ENCODE data around the gene PCIF1. TPM values are rescaled to one million over a fixed set of nuclear protein-coding genes. Genes with fewer than 3 reads are reported as not detected.

Gene PCIF1
- total RNA-seq, 1 donor: 12.7 TPM

- Histone ChIP-seq H3K36me3 (ENCODE audit: insufficient read depth, low read length) (peaks cover 40% of the 10 kb centered on the region), H3K27ac (ENCODE audit: low read depth, low read length) (peak overlapping the region; percentile 100), H3K9me3 (ENCODE audit: low read depth, low read length) (no peaks in the 10 kb centered on the region), H2AFZ (ENCODE audit: low read length) (no peak overlapping the region), H3K27me3 (ENCODE audit: insufficient read depth, low read length) (no peaks in the 10 kb centered on the region), H3K4me1 (ENCODE audit: insufficient read depth, low read length) (peaks cover 35% of the 10 kb centered on the region), H3K79me2 (ENCODE audit: insufficient read depth, low read length) (peaks cover 38% of the 10 kb centered on the region), H3K4me2 (ENCODE audit: insufficient read depth, low read length) (peak overlapping the region; percentile 97), H4K20me1 (ENCODE audit: insufficient read depth, low read length) (peaks cover 30% of the 10 kb centered on the region), H3K4me3 (ENCODE audit: insufficient read depth, low read length) (peak overlapping the region; percentile 91)
- DNase-seq (ENCODE audit: insufficient read length, low spot score, missing footprints): peak; percentile 93
- TF ChIP-seq CTCF (IDR thresholded peaks at IDR 0.05; ENCODE audit: extremely low read depth, low read depth, low read length): no peak
Observed at GRCh38 chr20:45968801-45969711, 34.6 kb downstream of the PCIF1 start.

GRCh38 chr20:45969712-45970634 lies 35.5 kb downstream of the PCIF1 start:
- TF ChIP-seq CTCF (IDR thresholded peaks at IDR 0.05; ENCODE audit: extremely low read depth, low read depth, low read length): peak; percentile 79
- Histone ChIP-seq H3K9me3 (ENCODE audit: low read depth, low read length) (no peaks in the 10 kb centered on the region), H4K20me1 (ENCODE audit: insufficient read depth, low read length) (peaks cover 30% of the 10 kb centered on the region), H3K36me3 (ENCODE audit: insufficient read depth, low read length) (peaks cover 31% of the 10 kb centered on the region), H3K4me2 (ENCODE audit: insufficient read depth, low read length) (peak overlapping the region; percentile 97), H2AFZ (ENCODE audit: low read length) (no peak overlapping the region), H3K79me2 (ENCODE audit: insufficient read depth, low read length) (peaks cover 38% of the 10 kb centered on the region), H3K27ac (ENCODE audit: low read depth, low read length) (peak overlapping the region; percentile 100), H3K27me3 (ENCODE audit: insufficient read depth, low read length) (no peaks in the 10 kb centered on the region), H3K4me1 (ENCODE audit: insufficient read depth, low read length) (peaks cover 35% of the 10 kb centered on the region), H3K4me3 (ENCODE audit: insufficient read depth, low read length) (peak overlapping the region; percentile 91)
- DNase-seq (ENCODE audit: insufficient read length, low spot score, missing footprints): peak; percentile 91

- peak; percentile 89 for DNase-seq (ENCODE audit: insufficient read length, low spot score, missing footprints)
- peak overlapping the region; percentile 91 for H2AFZ ChIP-seq (ENCODE audit: low read length)
Observed at GRCh38 chr20:45970646-45971424, 36.4 kb downstream of the PCIF1 start.

More at GRCh38 chr20:45970646-45971424, 36.4 kb downstream of the PCIF1 start:
- Histone ChIP-seq H3K9me3 (ENCODE audit: low read depth, low read length) (no peaks in the 10 kb centered on the region), H3K27me3 (ENCODE audit: insufficient read depth, low read length) (no peaks in the 10 kb centered on the region), H3K36me3 (ENCODE audit: insufficient read depth, low read length) (peaks cover 22% of the 10 kb centered on the region), H3K79me2 (ENCODE audit: insufficient read depth, low read length) (peaks cover 36% of the 10 kb centered on the region), H4K20me1 (ENCODE audit: insufficient read depth, low read length) (peaks cover 30% of the 10 kb centered on the region), H3K4me1 (ENCODE audit: insufficient read depth, low read length) (peaks cover 35% of the 10 kb centered on the region), H3K4me3 (ENCODE audit: insufficient read depth, low read length) (peak overlapping the region; percentile 91), H3K27ac (ENCODE audit: low read depth, low read length) (peak overlapping the region; percentile 100), H3K4me2 (ENCODE audit: insufficient read depth, low read length) (peak overlapping the region; percentile 97)
- no peak for TF ChIP-seq CTCF (IDR thresholded peaks at IDR 0.05; ENCODE audit: extremely low read depth, low read depth, low read length)
